IPS-20b (cell line): ENCODE measurements around the gene ARFGAP1.

Source experiments
- H3K27ac ChIP-seq: one replicate; pipeline ENCODE4 v1.5.1; 2013; ENCODE audit warnings: low read length
- H3K27me3 ChIP-seq: 2 replicates; pipeline ENCODE4 v1.6.1; 2013; ENCODE audit warnings: mild to moderate bottlenecking, low read length, inconsistent platforms; ENCODE audit not compliant: insufficient read depth
- H3K36me3 ChIP-seq: 2 replicates; pipeline ENCODE4 v1.6.1; 2013; ENCODE audit warnings: low read depth, mild to moderate bottlenecking, inconsistent platforms, low read length, moderate library complexity; ENCODE audit not compliant: insufficient read depth
- H3K4me1 ChIP-seq: 2 replicates; pipeline ENCODE4 v1.6.1; 2013; ENCODE audit warnings: mild to moderate bottlenecking, control low read depth, inconsistent platforms, low read length, moderate library complexity; ENCODE audit not compliant: insufficient read depth
- H3K4me3 ChIP-seq: 2 replicates; pipeline ENCODE4 v1.5.1; 2013; ENCODE audit warnings: mild to moderate bottlenecking, low read length, inconsistent platforms
- H3K9ac ChIP-seq: 2 replicates; pipeline ENCODE4 v1.6.1; 2013; ENCODE audit warnings: low read depth, mild to moderate bottlenecking, inconsistent platforms, low read length, moderate library complexity
- H3K9me3 ChIP-seq: 2 replicates; pipeline ENCODE4 v1.6.1; 2013; ENCODE audit warnings: mild to moderate bottlenecking, low read depth, low read length, inconsistent platforms; ENCODE audit not compliant: insufficient read depth

The ARFGAP1 gene

DNA sequence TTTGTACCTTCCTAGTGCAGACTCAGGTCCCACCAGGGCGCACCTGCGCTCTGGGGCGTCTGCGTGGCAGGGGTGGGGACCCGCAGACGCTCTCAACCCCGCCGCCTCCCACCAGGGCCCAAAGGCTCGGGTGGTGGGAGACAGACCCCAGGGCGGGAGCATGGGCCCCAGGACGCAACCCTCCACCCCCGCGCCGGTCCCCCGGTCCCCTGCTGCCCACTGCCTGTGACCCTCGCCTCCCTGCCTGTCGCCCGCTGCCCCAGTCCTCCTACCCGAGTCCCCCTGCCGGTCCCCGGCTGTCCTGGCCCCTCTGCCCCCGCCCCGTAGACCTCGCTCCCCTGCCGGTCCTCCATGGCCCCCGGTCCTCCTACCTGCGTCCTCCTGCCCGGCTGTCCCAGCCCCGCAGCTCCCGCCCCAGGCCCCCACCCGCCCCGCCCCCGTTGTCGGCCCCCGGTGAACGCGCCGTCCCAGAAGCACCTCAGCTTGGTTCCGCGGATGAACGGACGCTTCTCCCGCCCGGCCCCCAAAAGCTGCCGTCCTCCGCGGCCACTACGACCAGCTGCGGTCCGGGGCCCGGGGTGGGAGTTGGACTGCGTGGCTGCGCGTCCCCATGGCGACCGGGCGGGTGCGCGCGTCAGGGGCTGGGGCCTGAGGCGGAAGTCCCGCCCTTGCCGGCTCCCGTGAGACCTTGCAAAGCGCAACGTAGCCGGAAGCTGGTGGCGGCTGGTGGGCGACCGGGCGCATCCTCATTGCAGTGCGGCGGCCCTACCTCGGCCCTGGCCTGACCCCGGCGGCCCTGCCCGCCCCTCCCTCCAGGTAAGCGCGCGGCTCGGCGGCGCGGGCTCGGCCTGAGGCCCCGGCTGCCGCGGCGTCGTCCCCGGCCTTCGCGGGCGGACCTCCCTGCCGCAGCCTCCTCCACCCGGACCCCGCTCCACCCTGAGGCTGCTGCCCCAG, at the start of gene ARFGAP1:
ARFGAP1 (plus strand) TSS at position 709 of the 954 bp plus-strand sequence. CDS start 2,768 bp downstream, outside the sequence.
- no peaks in the 10 kb centered on the region for H3K9me3 ChIP-seq
- H3K9ac ChIP-seq = peak within 1 kb of the TSS; percentile 87
- H3K36me3 ChIP-seq = peaks cover 14% of the 10 kb centered on the region
- peak within 1 kb of the TSS; percentile 94 for H3K4me3 ChIP-seq
- no peak within 1 kb of the TSS for H3K27ac ChIP-seq
- H3K4me1 ChIP-seq = peaks cover 7% of the 10 kb centered on the region
- no peaks in the 10 kb centered on the region for H3K27me3 ChIP-seq

GRCh38 chr20:63223121-63223825, 49.3 kb upstream of the ARFGAP1 start:
- Histone ChIP-seq H3K27me3 (peaks cover 9% of the 10 kb centered on the region; the same call in 1 of the 2 replicates), H3K9me3 (no peaks in the 10 kb centered on the region), H3K4me3 (no peak overlapping the region), H3K27ac (no peak overlapping the region), H3K9ac (no peak overlapping the region), H3K4me1 (no peaks in the 10 kb centered on the region), H3K36me3 (no peaks in the 10 kb centered on the region)

DNA sequence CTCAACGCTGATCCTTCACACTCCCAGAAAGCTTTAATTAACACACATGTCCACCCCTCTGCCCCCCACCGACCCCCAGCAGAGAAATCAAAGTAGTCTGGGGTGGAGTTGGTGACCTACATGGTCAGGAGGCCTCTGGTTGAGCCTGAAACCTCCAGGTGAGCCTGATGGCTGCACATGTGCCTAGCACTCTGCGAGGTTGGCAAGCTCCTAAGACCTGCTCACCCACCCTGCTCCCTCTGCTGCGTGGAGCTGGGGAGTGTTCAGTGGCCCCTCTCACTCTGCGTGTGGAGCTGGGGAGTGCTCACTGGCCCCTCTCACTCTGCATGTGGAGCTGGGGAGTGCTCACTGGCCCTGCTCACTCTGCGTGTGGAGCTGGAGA, 48.8 kb upstream of the ARFGAP1 start:
- Histone ChIP-seq H3K4me1 (peaks cover 2% of the 10 kb centered on the region; the same call in 1 of the 2 replicates), H3K27ac (no peak overlapping the region), H3K27me3 (peaks cover 9% of the 10 kb centered on the region; the same call in 1 of the 2 replicates), H3K9ac (no peak overlapping the region), H3K4me3 (no peak overlapping the region), H3K9me3 (no peaks in the 10 kb centered on the region), H3K36me3 (no peaks in the 10 kb centered on the region)

DNA sequence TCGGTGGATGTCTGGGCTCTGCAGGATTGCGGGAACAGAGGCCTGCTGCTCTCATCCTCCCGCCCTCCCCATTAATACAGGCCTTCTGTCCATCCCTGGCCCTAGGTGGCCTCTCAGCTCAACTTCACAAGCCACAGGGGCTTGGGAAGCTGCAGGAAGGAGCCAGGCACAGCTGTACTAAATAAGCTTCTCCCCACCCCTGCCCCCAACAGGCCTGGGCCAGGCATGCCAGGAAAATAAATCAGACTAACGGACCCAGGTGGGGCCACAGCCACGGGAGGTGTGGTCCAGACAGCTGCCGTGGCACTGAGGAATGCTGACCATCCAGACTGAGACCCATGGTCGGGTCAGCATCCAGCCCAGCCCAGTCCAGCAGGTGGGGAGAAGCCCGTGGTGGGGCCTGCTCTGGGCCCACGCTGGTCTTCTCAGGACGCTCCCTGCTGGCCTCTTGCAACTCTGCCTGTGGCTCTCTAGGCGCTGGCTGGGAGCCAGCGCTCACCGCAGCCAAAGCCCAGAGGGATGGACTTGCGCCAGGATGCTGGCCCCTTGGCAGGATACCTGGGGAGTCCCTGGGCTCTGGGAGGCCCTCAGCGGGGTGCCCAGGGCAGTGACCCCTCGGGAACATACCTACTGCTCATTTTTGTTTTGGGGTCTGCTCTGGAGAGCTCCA, 48.1 kb upstream of the ARFGAP1 start:
- H3K27ac ChIP-seq = no peak overlapping the region
- H3K4me3 ChIP-seq = no peak overlapping the region
- no peak overlapping the region for H3K9ac ChIP-seq

GRCh38 chr20:63225082-63225454, 47.5 kb upstream of the ARFGAP1 start:
- no peaks in the 10 kb centered on the region for H3K36me3 ChIP-seq
- peaks cover 11% of the 10 kb centered on the region; the same call in 1 of the 2 replicates for H3K4me1 ChIP-seq
- H3K27me3 ChIP-seq = peaks cover 15% of the 10 kb centered on the region
- no peak overlapping the region for H3K4me3 ChIP-seq
- H3K27ac ChIP-seq = no peak overlapping the region
- no peaks in the 10 kb centered on the region for H3K9me3 ChIP-seq
- no peak overlapping the region for H3K9ac ChIP-seq

More for the DNA sequence above, 48.1 kb upstream of the ARFGAP1 start:
- Histone ChIP-seq H3K36me3 (no peaks in the 10 kb centered on the region), H3K4me1 (peaks cover 6% of the 10 kb centered on the region; the same call in 1 of the 2 replicates), H3K27me3 (peaks cover 12% of the 10 kb centered on the region), H3K9me3 (no peaks in the 10 kb centered on the region)

GRCh38 chr20:63226042-63226943, 46.3 kb upstream of the ARFGAP1 start:
- Histone ChIP-seq H3K36me3 (no peaks in the 10 kb centered on the region), H3K4me3 (no peak overlapping the region), H3K27ac (no peak overlapping the region), H3K9ac (no peak overlapping the region), H3K4me1 (peaks cover 18% of the 10 kb centered on the region; the same call in 1 of the 2 replicates), H3K27me3 (peaks cover 11% of the 10 kb centered on the region), H3K9me3 (no peaks in the 10 kb centered on the region)

- peaks cover 18% of the 10 kb centered on the region; the same call in 1 of the 2 replicates for H3K4me1 ChIP-seq
- H3K27me3 ChIP-seq = peaks cover 15% of the 10 kb centered on the region; the same call in 1 of the 2 replicates
- no peak overlapping the region for H3K27ac ChIP-seq
These were observed 45.4 kb upstream of the ARFGAP1 start for GRCh38 chr20:63227260-63227659.

DNA sequence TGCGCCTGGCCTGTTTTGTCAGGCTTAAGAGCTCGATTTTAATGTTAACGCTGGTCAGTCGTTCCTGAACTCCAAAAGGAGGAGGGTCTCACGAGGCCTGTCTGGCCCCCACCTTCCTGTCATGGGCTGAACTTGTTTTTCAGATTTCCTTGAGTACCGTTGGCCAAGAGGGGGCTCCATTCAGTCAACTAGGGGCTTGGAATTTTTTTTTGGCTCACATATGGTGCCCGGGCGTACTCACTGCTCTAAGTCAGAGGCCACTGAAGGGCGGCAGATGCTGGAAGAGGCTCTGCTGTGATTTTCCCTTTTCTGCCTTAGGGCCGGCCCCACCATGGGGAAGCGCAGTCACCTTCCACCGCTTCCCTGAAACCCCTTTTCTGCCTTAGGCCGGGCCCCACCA, 43.8 kb upstream of the ARFGAP1 start:
- no peak overlapping the region for H3K4me3 ChIP-seq

More at GRCh38 chr20:63227260-63227659, 45.4 kb upstream of the ARFGAP1 start:
- no peak overlapping the region for H3K9ac ChIP-seq
- H3K36me3 ChIP-seq = no peaks in the 10 kb centered on the region
- no peak overlapping the region for H3K4me3 ChIP-seq
- no peaks in the 10 kb centered on the region for H3K9me3 ChIP-seq

DNA sequence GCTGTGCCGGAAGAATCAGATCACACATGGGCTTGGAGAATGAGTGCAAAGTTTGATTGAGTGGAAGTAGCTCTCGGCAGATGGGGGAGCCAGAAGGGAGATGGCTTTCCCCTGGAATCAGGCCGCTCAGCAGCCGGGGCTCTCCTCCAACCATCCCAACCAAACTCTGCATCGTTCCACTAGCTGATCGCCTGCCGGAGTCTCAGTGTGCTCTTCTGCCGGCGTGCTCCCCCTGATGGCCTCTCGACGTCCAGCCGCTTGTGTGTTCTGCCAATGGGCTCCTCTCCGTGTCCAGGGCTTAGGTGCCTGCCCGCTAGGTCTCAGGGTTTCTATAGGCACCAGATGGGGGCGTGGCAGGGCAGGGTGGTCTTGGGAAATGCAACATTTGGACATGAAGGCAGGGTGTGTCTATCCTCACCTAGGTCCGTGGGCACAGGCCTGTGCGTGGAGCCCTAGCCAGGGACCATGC, 41.8 kb upstream of the ARFGAP1 start:
- Histone ChIP-seq H3K9ac (no peak overlapping the region), H3K36me3 (no peaks in the 10 kb centered on the region), H3K27me3 (peaks cover 15% of the 10 kb centered on the region; the same call in 1 of the 2 replicates), H3K4me3 (no peak overlapping the region), H3K4me1 (peaks cover 18% of the 10 kb centered on the region; the same call in 1 of the 2 replicates), H3K9me3 (no peaks in the 10 kb centered on the region), H3K27ac (no peak overlapping the region)

More for the DNA sequence above, 43.8 kb upstream of the ARFGAP1 start:
- H3K9me3 ChIP-seq = no peaks in the 10 kb centered on the region
- no peak overlapping the region for H3K9ac ChIP-seq
- peaks cover 18% of the 10 kb centered on the region; the same call in 1 of the 2 replicates for H3K4me1 ChIP-seq
- peaks cover 15% of the 10 kb centered on the region; the same call in 1 of the 2 replicates for H3K27me3 ChIP-seq
- no peak overlapping the region for H3K27ac ChIP-seq
- H3K36me3 ChIP-seq = no peaks in the 10 kb centered on the region

- Histone ChIP-seq H3K4me1 (peaks cover 18% of the 10 kb centered on the region; the same call in 1 of the 2 replicates), H3K4me3 (no peak overlapping the region), H3K27ac (no peak overlapping the region), H3K27me3 (peaks cover 15% of the 10 kb centered on the region; the same call in 1 of the 2 replicates), H3K36me3 (no peaks in the 10 kb centered on the region), H3K9me3 (no peaks in the 10 kb centered on the region), H3K9ac (no peak overlapping the region)
These were observed 40.2 kb upstream of the ARFGAP1 start for GRCh38 chr20:63232235-63233060.
